MM.1S (cell line): ENCODE data around the gene TMEM62.
"Not testable (repeated sequence)": the region's sequence is repeated elsewhere in the genome, so short reads cannot be mapped to it uniquely, and the experiment has no call there.

Experiments used
- DNase-seq: peaks from one replicate; pipeline ENCODE4 v3.0.0-alpha.2; 2015
- H2AFZ ChIP-seq: fragments of 300-600 bp; sonication (generic); 2 replicates; pipeline ENCODE4 v1.6.0; 2016; ENCODE audit warnings: antibody characterized with exemption, low read length
- H3F3A ChIP-seq: fragments of 300-600 bp; sonication (generic); 2 replicates; pipeline ENCODE4 v1.6.1; 2016; ENCODE audit warnings: mild to moderate bottlenecking, antibody characterized with exemption, low read length, moderate library complexity, mixed read lengths; ENCODE audit not compliant: insufficient read depth
- H3K27ac ChIP-seq: fragments of 300-600 bp; sonication (generic); 2 replicates; pipeline ENCODE4 v1.5.1; 2016; ENCODE audit warnings: mild to moderate bottlenecking, low read length
- H3K27me3 ChIP-seq: fragments of 300-600 bp; sonication (generic); replicated peaks from 2 replicates; pipeline ENCODE4 v1.6.0; 2016; ENCODE audit warnings: low read length; ENCODE audit not compliant: insufficient read depth
- H3K36me3 ChIP-seq: fragments of 300-600 bp; sonication (generic); replicated peaks from 2 replicates; pipeline ENCODE4 v1.6.1; 2016; ENCODE audit warnings: mild to moderate bottlenecking, low read length, mixed read lengths; ENCODE audit not compliant: insufficient read depth
- H3K4me1 ChIP-seq: fragments of 300-600 bp; sonication (generic); 2 replicates; pipeline ENCODE4 v1.6.1; 2016; ENCODE audit warnings: low read length, mixed read lengths
- H3K4me2 ChIP-seq: fragments of 300-600 bp; sonication (generic); 2 replicates; pipeline ENCODE4 v1.6.0; 2016; ENCODE audit warnings: low read depth, low read length
- H3K4me3 ChIP-seq: fragments of 300-600 bp; sonication (generic); 2 replicates; pipeline ENCODE4 v1.5.1; 2016; ENCODE audit warnings: low read length, mixed read lengths
- H3K79me2 ChIP-seq: fragments of 300-600 bp; sonication (generic); 2 replicates; pipeline ENCODE4 v1.6.1; 2016; ENCODE audit warnings: mixed run types, low read length, mixed read lengths
- H3K9ac ChIP-seq: fragments of 300-600 bp; sonication (generic); 2 replicates; pipeline ENCODE4 v1.6.1; 2016; ENCODE audit warnings: low read length, mixed read lengths
- H3K9me2 ChIP-seq: fragments of 300-600 bp; sonication (generic); replicated peaks from 2 replicates; pipeline ENCODE4 v1.6.1; 2016; ENCODE audit warnings: mild to moderate bottlenecking, low read length, mixed read lengths; ENCODE audit not compliant: insufficient read depth
- H3K9me3 ChIP-seq: fragments of 300-600 bp; sonication (generic); replicated peaks from 2 replicates; pipeline ENCODE4 v1.6.1; 2016; ENCODE audit warnings: mild to moderate bottlenecking, low read length, mixed read lengths; ENCODE audit not compliant: insufficient read depth
- H4K20me1 ChIP-seq: fragments of 300-600 bp; sonication (generic); 2 replicates; pipeline ENCODE4 v1.6.1; 2016; ENCODE audit warnings: mild to moderate bottlenecking, low read length, moderate library complexity, mixed read lengths; ENCODE audit not compliant: insufficient read depth
- CTCF ChIP-seq: fragments of 300-600 bp; sonication (generic); IDR thresholded peaks from 2 replicates; pipeline ENCODE4 v1.5.1; 2016; ENCODE audit warnings: antibody characterized with exemption, low read length, mixed read lengths
- EZH2 ChIP-seq: fragments of 300-600 bp; sonication (generic); optimal IDR thresholded peaks from 2 replicates; pipeline ENCODE3; 2017; ENCODE audit warnings: low read depth, mild to moderate bottlenecking, antibody characterized with exemption, low read length, mixed read lengths
- EZH2phosphoT487 ChIP-seq: fragments of 300-600 bp; sonication (generic); IDR thresholded peaks from 2 replicates; pipeline ENCODE4 v1.6.1; 2018; ENCODE audit warnings: antibody characterized with exemption, low read length

TMEM62 gene

DNA sequence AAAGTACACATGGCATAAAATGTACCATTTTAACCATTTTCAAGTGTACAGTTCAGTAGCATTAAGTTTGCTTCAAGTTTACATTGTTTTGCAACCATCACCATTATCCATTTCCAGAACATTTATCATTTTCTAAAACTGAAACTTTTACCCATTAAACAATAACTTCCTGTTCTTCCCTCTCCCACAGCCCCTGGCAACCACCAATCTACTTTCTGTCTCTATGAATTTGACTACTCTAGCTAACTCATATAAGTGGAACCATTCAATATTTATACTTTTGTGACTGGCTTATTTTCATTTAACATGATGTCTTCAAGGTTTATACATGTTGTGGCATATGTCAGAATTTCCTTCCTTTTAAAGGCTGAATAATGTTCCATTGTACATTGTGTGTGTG is 19.9 kb downstream of the TMEM62 start:
- DNase-seq, result peak; percentile 7
- Histone ChIP-seq H3K36me3 (0 out of 2 replicates have a peak, but pooled peaks cover 4% of the 10 kb centered on the region), H3K9me3 (no peaks in the 10 kb centered on the region), H3K9ac (no peak overlapping the region), H3K4me2 (0 out of 2 replicates have a peak overlapping the region, but pooled peaks have one; percentile 15), H3K79me2 (0 out of 2 replicates have a peak, but pooled peaks cover 5% of the 10 kb centered on the region), H3K4me1 (peaks cover 13% of the 10 kb centered on the region; the same call in 1 of the 2 replicates), H3K27me3 (no peaks in the 10 kb centered on the region), H3K4me3 (no peak overlapping the region), H3K9me2 (no peaks in the 10 kb centered on the region), H2AFZ (no peak overlapping the region), H3F3A (no peaks in the 10 kb centered on the region), H3K27ac (no peak overlapping the region), H4K20me1 (no peaks in the 10 kb centered on the region)
- TF ChIP-seq EZH2phosphoT487, result no peak
- TF ChIP-seq EZH2, result no peak
- no peak for TF ChIP-seq CTCF

GRCh38 chr15:43165801-43166325 is 32.5 kb downstream of the TMEM62 start:
- no peak for DNase-seq

GRCh38 chr15:43167261-43167660 is 33.9 kb downstream of the TMEM62 start:
- H3K9me3 ChIP-seq, H3K4me3 ChIP-seq, H3K79me2 ChIP-seq, H3K27me3 ChIP-seq, H3K4me1 ChIP-seq, H3K9ac ChIP-seq, H3K36me3 ChIP-seq, H3K4me2 ChIP-seq, DNase-seq, H4K20me1 ChIP-seq, H3K27ac ChIP-seq, H3K9me2 ChIP-seq, H3F3A ChIP-seq, H2AFZ ChIP-seq: not testable (repeated sequence)

More at GRCh38 chr15:43165801-43166325, 32.5 kb downstream of the TMEM62 start:
- H3K9me2 ChIP-seq, result no peaks in the 10 kb centered on the region
- TF ChIP-seq CTCF (no peak), EZH2 (no peak), EZH2phosphoT487 (no peak)
- no peaks in the 10 kb centered on the region for H3K79me2 ChIP-seq
- no peak overlapping the region for H3K9ac ChIP-seq
- H3K9me3 ChIP-seq, result no peaks in the 10 kb centered on the region
- no peak overlapping the region for H3K27ac ChIP-seq
- H3K4me2 ChIP-seq, result no peak overlapping the region
- no peaks in the 10 kb centered on the region for H3K4me1 ChIP-seq
- H3K36me3 ChIP-seq, result peaks cover 7% of the 10 kb centered on the region; the same call in 1 of the 2 replicates
- H4K20me1 ChIP-seq, result no peaks in the 10 kb centered on the region
- H3K4me3 ChIP-seq, result no peak overlapping the region
- H3F3A ChIP-seq, result no peaks in the 10 kb centered on the region
- no peak overlapping the region for H2AFZ ChIP-seq
- no peaks in the 10 kb centered on the region for H3K27me3 ChIP-seq
